Measurements from ENCODE around the gene SORCS2.

Gene SORCS2

GRCh38 chr4:7790999-7791398, 598.7 kb downstream of the SORCS2 start:
- ChIA-PET POLR2A (no interaction called here), CTCF (interaction anchor here (1.3 to 8.7 kb wide), 3 partner anchors 14 to 53 kb away, joined by 4 to 124 read pairs (median 4); no protein-coding TSS in a partner anchor)
- no peak for TF ChIP-seq CTCF (IDR thresholded peaks at IDR 0.05; ENCODE audit: control extremely low read depth, extremely low read depth, low read depth, missing control alignments)
- no peak for DNase-seq (ENCODE audit: extremely low spot score)

Data from GM10248 (cell line).